HG02610 (cell line): ENCODE results near the gene SHANK2.

ENCODE experiments used
- ATAC-seq: cut with Tn5 transposase; IDR thresholded peaks from one replicate; pipeline ENCODE4 v1.9.1; 2021; ENCODE audit warnings: mild to moderate bottlenecking, moderate library complexity; ENCODE audit not compliant: unreplicated experiment

The SHANK2 gene

DNA sequence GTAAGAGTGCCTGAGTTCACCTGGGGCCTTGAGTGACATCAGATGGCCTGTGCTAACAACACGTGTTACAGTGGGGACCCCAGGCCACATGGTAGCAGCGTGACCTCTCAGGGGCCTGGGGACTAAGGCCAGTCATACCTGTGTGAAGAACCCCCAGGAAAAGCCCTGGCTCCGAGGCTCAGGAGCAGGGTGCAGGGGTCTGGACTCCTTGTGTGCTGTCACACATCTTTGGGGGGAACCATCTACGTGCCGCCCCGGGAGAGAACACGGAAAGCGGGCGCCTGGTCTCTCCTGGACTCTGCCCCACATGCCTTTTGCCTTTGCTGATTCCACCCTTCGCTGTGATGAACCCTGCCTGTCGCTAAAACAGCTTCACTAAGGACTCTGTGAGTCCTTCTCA lies 48.7 kb downstream of the SHANK2 start:
- ATAC-seq: no peak

DNA sequence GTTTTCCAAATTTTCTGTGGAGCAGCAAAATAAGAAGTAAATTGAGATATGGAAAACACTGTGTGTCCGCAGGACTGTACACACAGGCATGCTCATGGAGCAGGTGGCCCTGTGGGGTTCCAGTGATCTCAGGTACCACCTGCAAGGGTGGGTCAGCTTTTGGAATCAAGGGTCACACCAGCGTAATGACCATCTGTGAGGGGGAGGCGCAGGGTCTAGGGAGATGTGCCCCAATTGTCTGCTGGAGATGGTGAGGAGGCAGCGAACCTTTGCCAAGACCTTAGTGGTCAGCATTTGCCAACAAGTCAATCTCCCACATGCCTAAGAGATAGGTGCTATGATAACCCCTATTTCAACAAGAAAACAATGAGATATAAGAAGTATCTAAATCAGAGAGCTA lies 49.4 kb downstream of the SHANK2 start:
- ATAC-seq: no peak

- no peak for ATAC-seq
These were observed 49.8 kb downstream of the SHANK2 start for GRCh38 chr11:71202598-71202944.
